Caco-2 (cell line): Measurements from ENCODE around the gene CDC42EP3. TPM values are rescaled to one million over a fixed set of nuclear protein-coding genes. Genes with fewer than 3 reads are reported as not detected.

Experiments
- BruUV-seq: library from RNA; stranded (reverse); fragments of 400-500 nt; replicated peaks from 2 replicates; lab custom pipeline; 2021; lab: Mats Ljungman, UMichigan
- CTCF ChIA-PET: fragments of 300-600 bp; sonication (Branson Sonifier 250); formaldehyde crosslinking; loops from one replicate; lab custom pipeline; 2022; ENCODE audit warnings: antibody characterized with exemption; lab: Charles Lee
- POLR2A ChIA-PET: fragments of 300-600 bp; sonication (Branson Sonifier 250); formaldehyde crosslinking; loops from one replicate; lab custom pipeline; 2022; ENCODE audit warnings: antibody characterized with exemption; lab: Charles Lee
- DNase-seq, 2 experiments: peaks; one replicate each; pipeline versions ENCODE4 v3.0.0 to v3.0.0-alpha.2; 2020 to 2022
- H3K27me3 ChIP-seq: replicated peaks from 2 replicates; pipeline ENCODE4 v1.6.0; 2011; ENCODE audit warnings: low read length; ENCODE audit not compliant: control insufficient read depth, insufficient read depth
- H3K36me3 ChIP-seq: 2 replicates; pipeline ENCODE4 v1.5.1; 2011; ENCODE audit warnings: low read length; ENCODE audit not compliant: control insufficient read depth, insufficient read depth
- H3K4me1 ChIP-seq: fragments of 250-450 bp; sonication (Bioruptor Pico); 2 replicates; pipeline ENCODE4 v1.5.1; 2020; ENCODE audit warnings: mild to moderate bottlenecking
- H3K4me3 ChIP-seq: 2 replicates; pipeline ENCODE4 v1.5.1; 2011; ENCODE audit warnings: low read depth, mild to moderate bottlenecking, control low read depth, low read length
- H3K9me3 ChIP-seq: fragments of 250-450 bp; sonication (Bioruptor Pico); 2 replicates; pipeline ENCODE4 v1.5.1; 2020; ENCODE audit warnings: mild to moderate bottlenecking, moderate library complexity
- H3K27ac Mint-ChIP-seq: one replicate; pipeline ENCODE4 v1.8.0; 2022; ENCODE audit warnings: mixed read lengths; ENCODE audit not compliant: unreplicated experiment
- H3K27me3 Mint-ChIP-seq: one replicate; pipeline ENCODE4 v1.8.0; 2022; ENCODE audit warnings: mixed read lengths; ENCODE audit not compliant: insufficient read depth, unreplicated experiment
- H3K36me3 Mint-ChIP-seq: one replicate; pipeline ENCODE4 v1.8.0; 2022; ENCODE audit warnings: mild to moderate bottlenecking, mixed read lengths; ENCODE audit not compliant: insufficient read depth, unreplicated experiment
- H3K4me1 Mint-ChIP-seq: one replicate; pipeline ENCODE4 v1.8.0; 2022; ENCODE audit warnings: low read depth, mixed read lengths; ENCODE audit not compliant: unreplicated experiment
- H3K4me3 Mint-ChIP-seq: one replicate; pipeline ENCODE4 v1.8.0; 2022; ENCODE audit warnings: mild to moderate bottlenecking, moderate library complexity, mixed read lengths; ENCODE audit not compliant: unreplicated experiment
- H3K9me3 Mint-ChIP-seq: one replicate; pipeline ENCODE4 v1.8.0; 2022; ENCODE audit warnings: mixed read lengths; ENCODE audit not compliant: unreplicated experiment
- CTCF ChIP-seq, 2 experiments: fragments of 200-600 bp in 1 of 2; IDR thresholded peaks; 1 replicate in 1 of 2; 2 replicates in 1 of 2; pipeline versions ENCODE4 v1.5.1 to v1.8.0; 2011 to 2022; ENCODE audit warnings: antibody characterized with exemption in 1 of 2, control low read depth in 1 of 2, inconsistent platforms in 1 of 2, low read depth in 1 of 2, low read length in 1 of 2, mild to moderate bottlenecking in 1 of 2, moderate library complexity in 1 of 2; ENCODE audit not compliant: insufficient read depth in 1 of 2, severe bottlenecking in 1 of 2, unreplicated experiment in 1 of 2
- intact Hi-C: fragments of 100-400 bp; cut with micrococcal nuclease; formaldehyde crosslinking; loops from one replicate; pipeline ENCODE4 v1.10.0; 2022; ENCODE audit not compliant: unreplicated experiment
- total RNA-seq: library from RNA; stranded (reverse); gene quantifications from 2 replicates; pipeline ENCODE4 v1.2.3, GENCODE V29; 2022

The CDC42EP3 gene
- total RNA-seq, 1 experiment from 2014 or later, result 95.8 TPM

GRCh38 chr2:37593694-37594093 is 77.7 kb downstream of the CDC42EP3 start:
- Mint-ChIP-seq H3K36me3 (peaks cover 5% of the 10 kb centered on the region), H3K4me1 (peaks cover 19% of the 10 kb centered on the region), H3K27ac (no peak overlapping the region), H3K27me3 (no peaks in the 10 kb centered on the region), H3K4me3 (no peak overlapping the region), H3K9me3 (peaks cover 38% of the 10 kb centered on the region)
- DNase-seq, result no peak
- Histone ChIP-seq H3K9me3 (peaks cover 10% of the 10 kb centered on the region; the same call in 1 of the 2 replicates), H3K27me3 (no peaks in the 10 kb centered on the region), H3K36me3 (no peaks in the 10 kb centered on the region), H3K4me3 (no peak overlapping the region), H3K4me1 (peaks cover 23% of the 10 kb centered on the region)
- ChIA-PET CTCF (no interaction called here), POLR2A (no interaction called here)
- intact Hi-C loops, result no loop called here
- no TSS peak for BruUV-seq
- no peak for TF ChIP-seq CTCF (IDR thresholded peaks at IDR 0.05; ENCODE audit: insufficient read depth in 1 of 2, low read depth in 1 of 2, low read length in 1 of 2, severe bottlenecking in 1 of 2, unreplicated experiment in 1 of 2)

GRCh38 chr2:37593024-37593423 is 78.4 kb downstream of the CDC42EP3 start:
- intact Hi-C loops, result no loop called here
- H3K4me1 Mint-ChIP-seq, result peaks cover 25% of the 10 kb centered on the region
- no peaks in the 10 kb centered on the region for H3K36me3 ChIP-seq
- no peak overlapping the region for H3K27ac Mint-ChIP-seq
- BruUV-seq, result no TSS peak
- H3K9me3 ChIP-seq, result peaks cover 10% of the 10 kb centered on the region; the same call in 1 of the 2 replicates
- H3K4me3 Mint-ChIP-seq, result no peak overlapping the region
- no peak for DNase-seq
- no peaks in the 10 kb centered on the region for H3K27me3 Mint-ChIP-seq
- peaks cover 4% of the 10 kb centered on the region for H3K36me3 Mint-ChIP-seq
- H3K9me3 Mint-ChIP-seq, result peaks cover 38% of the 10 kb centered on the region
- no peak for TF ChIP-seq CTCF (IDR thresholded peaks at IDR 0.05; ENCODE audit: insufficient read depth in 1 of 2, low read depth in 1 of 2, low read length in 1 of 2, severe bottlenecking in 1 of 2, unreplicated experiment in 1 of 2)
- no peaks in the 10 kb centered on the region for H3K27me3 ChIP-seq
- H3K4me3 ChIP-seq, result no peak overlapping the region
- POLR2A ChIA-PET, result no interaction called here
- peaks cover 29% of the 10 kb centered on the region for H3K4me1 ChIP-seq
- CTCF ChIA-PET, result no interaction called here
